H9 (cell line): ENCODE results near the gene ARHGAP26. TPM values are rescaled to one million over a fixed set of nuclear protein-coding genes. Genes with fewer than 3 reads are reported as not detected.

ENCODE experiments used
- DNase-seq: peaks from one replicate; pipeline ENCODE4 v3.0.0-alpha.2; 2017
- H2AFZ ChIP-seq: one replicate; pipeline ENCODE4 v1.6.1; 2013; ENCODE audit warnings: mild to moderate bottlenecking, low read length, control low read depth, moderate library complexity
- H2AK5ac ChIP-seq: 2 replicates; pipeline ENCODE4 v1.6.1; 2013; ENCODE audit warnings: low read length, control low read depth, mixed read lengths; ENCODE audit not compliant: insufficient read length
- H2BK120ac ChIP-seq: one replicate; pipeline ENCODE4 v1.6.1; 2013; ENCODE audit warnings: low read depth, mild to moderate bottlenecking, low read length, control low read depth, inconsistent platforms; ENCODE audit not compliant: poor library complexity, severe bottlenecking
- H2BK12ac ChIP-seq: 2 replicates; pipeline ENCODE4 v1.6.1; 2013; ENCODE audit warnings: low read length, control low read depth, mixed read lengths, low read depth; ENCODE audit not compliant: insufficient read length
- H2BK15ac ChIP-seq: 2 replicates; pipeline ENCODE4 v1.6.1; 2013; ENCODE audit warnings: low read depth, low read length, control low read depth
- H2BK20ac ChIP-seq: one replicate; pipeline ENCODE4 v1.6.1; 2013; ENCODE audit warnings: low read depth, mild to moderate bottlenecking, low read length, control low read depth, inconsistent platforms; ENCODE audit not compliant: poor library complexity, severe bottlenecking
- H2BK5ac ChIP-seq: 2 replicates; pipeline ENCODE4 v1.6.1; 2013; ENCODE audit warnings: low read length, control low read depth, mixed read lengths; ENCODE audit not compliant: insufficient read length
- H3K14ac ChIP-seq: 2 replicates; pipeline ENCODE4 v1.6.1; 2013; ENCODE audit warnings: low read length, control low read depth; ENCODE audit not compliant: insufficient read depth
- H3K18ac ChIP-seq: 2 replicates; pipeline ENCODE4 v1.6.1; 2013; ENCODE audit warnings: low read depth, mild to moderate bottlenecking, mixed read lengths, low read length, control low read depth; ENCODE audit not compliant: insufficient read length
- H3K23ac ChIP-seq: 2 replicates; pipeline ENCODE4 v1.6.1; 2013; ENCODE audit warnings: low read length, control low read depth, mixed read lengths, low read depth; ENCODE audit not compliant: insufficient read length
- H3K23me2 ChIP-seq: 2 replicates; pipeline ENCODE4 v1.6.1; 2013; ENCODE audit warnings: low read depth, mild to moderate bottlenecking, mixed read lengths, low read length, control low read depth; ENCODE audit not compliant: insufficient read length, poor library complexity, severe bottlenecking
- H3K27ac ChIP-seq: 2 replicates; pipeline ENCODE4 v1.5.1; 2013; ENCODE audit warnings: low read length, control low read depth, mixed read lengths, low read depth; ENCODE audit not compliant: insufficient read length
- H3K27me3 ChIP-seq: 2 replicates; pipeline ENCODE4 v1.6.1; 2013; ENCODE audit warnings: low read length, control low read depth, inconsistent platforms; ENCODE audit not compliant: insufficient read depth
- H3K4ac ChIP-seq: 2 replicates; pipeline ENCODE4 v1.6.1; 2013; ENCODE audit warnings: low read depth, mild to moderate bottlenecking, control low read depth, inconsistent platforms, low read length, moderate library complexity
- H3K4me1 ChIP-seq: 2 replicates; pipeline ENCODE4 v1.6.1; 2013; ENCODE audit warnings: low read length, control low read depth, inconsistent platforms; ENCODE audit not compliant: insufficient read depth
- H3K4me2 ChIP-seq: 2 replicates; pipeline ENCODE4 v1.6.1; 2013; ENCODE audit warnings: low read length, control low read depth, mixed read lengths; ENCODE audit not compliant: insufficient read length, insufficient read depth
- H3K56ac ChIP-seq: 2 replicates; pipeline ENCODE4 v1.6.1; 2013; ENCODE audit warnings: low read depth, mild to moderate bottlenecking, mixed read lengths, low read length, control low read depth; ENCODE audit not compliant: insufficient read length
- H3K79me1 ChIP-seq: 2 replicates; pipeline ENCODE4 v1.6.1; 2013; ENCODE audit warnings: low read depth, mild to moderate bottlenecking, moderate library complexity, low read length, control low read depth, inconsistent platforms; ENCODE audit not compliant: insufficient read depth, poor library complexity, severe bottlenecking
- H3K79me2 ChIP-seq: 2 replicates; pipeline ENCODE4 v1.6.1; 2013; ENCODE audit warnings: low read length, control low read depth, inconsistent platforms; ENCODE audit not compliant: insufficient read depth
- H3K9ac ChIP-seq: 2 replicates; pipeline ENCODE4 v1.6.1; 2013; ENCODE audit warnings: low read length, control low read depth, mixed read lengths; ENCODE audit not compliant: insufficient read length; ENCODE audit errors: extremely low read depth
- H3K9me3 ChIP-seq: one replicate; pipeline ENCODE4 v1.6.1; 2013; ENCODE audit warnings: low read depth, low read length, inconsistent platforms; ENCODE audit not compliant: control insufficient read depth
- H3T11ph ChIP-seq: one replicate; pipeline ENCODE4 v1.6.1; 2013; ENCODE audit warnings: mild to moderate bottlenecking, low read length, control low read depth, inconsistent platforms
- H4K20me1 ChIP-seq: one replicate; pipeline ENCODE4 v1.6.1; 2013; ENCODE audit not compliant: control insufficient read depth, insufficient read length, insufficient read depth
- H4K5ac ChIP-seq: 2 replicates; pipeline ENCODE4 v1.6.1; 2013; ENCODE audit warnings: low read depth, mild to moderate bottlenecking, mixed read lengths, low read length, control low read depth; ENCODE audit not compliant: insufficient read length
- H4K8ac ChIP-seq: replicated peaks from 2 replicates; pipeline ENCODE4 v1.6.1; 2013; ENCODE audit warnings: low read length, control low read depth, mixed read lengths, low read depth; ENCODE audit not compliant: insufficient read length
- H4K91ac ChIP-seq: 2 replicates; pipeline ENCODE4 v1.6.1; 2013; ENCODE audit warnings: low read depth, mild to moderate bottlenecking, moderate library complexity, mixed read lengths, low read length, control low read depth; ENCODE audit not compliant: insufficient read length
- H3K27ac Mint-ChIP-seq, 3 experiments: 2 replicates in 2 of 3; 3 replicates in 1 of 3; pipeline ENCODE4 v1.8.0; 2020 to 2021; ENCODE audit warnings: mixed read lengths in 3 of 3, mild to moderate bottlenecking in 1 of 3, moderate library complexity in 1 of 3
- H3K27me3 Mint-ChIP-seq: 2 replicates; pipeline ENCODE4 v1.8.0; 2021; ENCODE audit warnings: low read depth, mild to moderate bottlenecking, moderate library complexity, mixed read lengths
- H3K36me3 Mint-ChIP-seq, 3 experiments: 2 replicates in 2 of 3; 3 replicates in 1 of 3; pipeline ENCODE4 v1.8.0; 2020 to 2021; ENCODE audit warnings: low read depth in 3 of 3, mixed read lengths in 3 of 3; ENCODE audit not compliant: insufficient read depth in 1 of 3
- H3K4me1 Mint-ChIP-seq, 2 experiments: 2 replicates each; pipeline ENCODE4 v1.8.0; 2020; ENCODE audit warnings: mixed read lengths in 2 of 2
- H3K4me3 Mint-ChIP-seq, 2 experiments: 2 replicates in 1 of 2; 3 replicates in 1 of 2; pipeline ENCODE4 v1.8.0; 2020 to 2021; ENCODE audit warnings: mild to moderate bottlenecking in 2 of 2, mixed read lengths in 2 of 2, moderate library complexity in 1 of 2
- H3K9me3 Mint-ChIP-seq, 2 experiments: 2 replicates in 1 of 2; 3 replicates in 1 of 2; pipeline ENCODE4 v1.8.0; 2020; ENCODE audit warnings: mild to moderate bottlenecking in 2 of 2, mixed read lengths in 2 of 2, moderate library complexity in 1 of 2
- CTCF ChIP-seq: fragments of 200-600 bp; sonication (generic); conservative IDR thresholded peaks from 3 replicates; pipeline ENCODE4 v1.8.0; 2021; ENCODE audit warnings: antibody characterized with exemption, mild to moderate bottlenecking
- WGBS: extraction: QIAGEN DNeasy Blood & Tissue Kit; methylation state at CpG from one replicate; pipeline ENCODE4 v1.1.7; 2013; ENCODE audit warnings: missing lambda C conversion rate, low lambda C conversion rate, mixed read lengths; ENCODE audit not compliant: insufficient read length; ENCODE audit errors: extremely low coverage; 5-methylcytosine and 5-hydroxymethylcytosine counted together
- total RNA-seq: library from RNA; stranded (reverse); gene quantifications from 2 replicates; pipeline ENCODE4 v1.2.1, GENCODE V29; 2021

The ARHGAP26 gene
- total RNA-seq, 1 experiment from 2014 or later = 13.8 TPM

DNA sequence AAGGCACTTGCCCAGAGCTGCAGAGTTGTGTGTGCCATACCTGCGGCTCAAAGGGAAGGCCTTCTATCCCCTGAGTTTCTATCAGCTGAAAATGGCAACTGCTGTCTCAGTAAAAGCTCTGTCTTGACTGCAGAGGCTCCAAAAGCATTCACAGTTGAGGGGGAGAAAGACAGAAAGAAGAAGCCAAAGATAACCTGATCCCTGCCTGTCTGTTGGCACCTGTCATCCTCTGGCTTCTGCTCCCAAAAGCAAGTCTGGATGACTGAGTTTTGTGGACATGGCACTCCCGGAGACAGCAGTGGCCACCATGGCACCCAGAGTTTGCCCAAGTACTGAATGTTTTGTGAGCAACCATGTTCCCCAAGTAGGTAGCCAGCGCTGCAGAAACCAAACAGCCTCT, 456.7 kb downstream of the ARHGAP26 start:
- Histone ChIP-seq H3K79me1 (no peaks in the 10 kb centered on the region), H3K4me2 (no peak overlapping the region), H3K27ac (no peak overlapping the region), H3K9ac (no peak overlapping the region), H4K20me1 (no peaks in the 10 kb centered on the region), H4K8ac (no peak overlapping the region), H3T11ph (no peak overlapping the region), H4K5ac (no peak overlapping the region), H3K23ac (no peak overlapping the region), H2BK20ac (no peak overlapping the region), H3K79me2 (no peaks in the 10 kb centered on the region), H3K27me3 (no peaks in the 10 kb centered on the region), H2BK5ac (no peak overlapping the region), H3K56ac (no peak overlapping the region), H4K91ac (no peak overlapping the region), H2BK120ac (no peak overlapping the region), H2AK5ac (no peak overlapping the region), H3K4me1 (no peaks in the 10 kb centered on the region), H2BK12ac (no peak overlapping the region), H3K14ac (no peak overlapping the region), H3K23me2 (no peaks in the 10 kb centered on the region), H3K18ac (no peak overlapping the region), H3K4ac (no peak overlapping the region), H2AFZ (no peak overlapping the region), H2BK15ac (no peak overlapping the region), H3K9me3 (no peaks in the 10 kb centered on the region)
- Mint-ChIP-seq H3K9me3 (no peaks in the 10 kb centered on the region), H3K4me3 (no peak overlapping the region), H3K4me1 (peaks cover 17 to 19% of the 10 kb centered on the region in 2 experiments), H3K36me3 (peaks cover 0 to 3% (median 2%) of the 10 kb centered on the region in 3 experiments; a peak in 3 of 7 replicates), H3K27ac (no peak overlapping the region), H3K27me3 (no peaks in the 10 kb centered on the region)
- TF ChIP-seq CTCF = no peak
- no CpG with 5 or more reads among the region's 3 CpGs for WGBS
- no peak for DNase-seq
